Renal cortical epithelial cell (primary cell): ENCODE results near the gene AZI2. TPM values are rescaled to one million over a fixed set of nuclear protein-coding genes. Genes with fewer than 3 reads are reported as not detected.

ENCODE experiments used
- DNase-seq: peaks from one replicate; pipeline ENCODE4 v3.0.0-alpha.2; 2011; ENCODE audit warnings: low read depth
- total RNA-seq: library from RNA; depleted of rRNA; stranded (reverse); fragments of >200 nt; gene quantifications from 2 replicates; pipeline ENCODE4 v1.2.3, GENCODE V29; 2014

Gene AZI2, protein sequence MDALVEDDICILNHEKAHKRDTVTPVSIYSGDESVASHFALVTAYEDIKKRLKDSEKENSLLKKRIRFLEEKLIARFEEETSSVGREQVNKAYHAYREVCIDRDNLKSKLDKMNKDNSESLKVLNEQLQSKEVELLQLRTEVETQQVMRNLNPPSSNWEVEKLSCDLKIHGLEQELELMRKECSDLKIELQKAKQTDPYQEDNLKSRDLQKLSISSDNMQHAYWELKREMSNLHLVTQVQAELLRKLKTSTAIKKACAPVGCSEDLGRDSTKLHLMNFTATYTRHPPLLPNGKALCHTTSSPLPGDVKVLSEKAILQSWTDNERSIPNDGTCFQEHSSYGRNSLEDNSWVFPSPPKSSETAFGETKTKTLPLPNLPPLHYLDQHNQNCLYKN
- total RNA-seq = 41.0 and 114 TPM in 2 replicates

DNA sequence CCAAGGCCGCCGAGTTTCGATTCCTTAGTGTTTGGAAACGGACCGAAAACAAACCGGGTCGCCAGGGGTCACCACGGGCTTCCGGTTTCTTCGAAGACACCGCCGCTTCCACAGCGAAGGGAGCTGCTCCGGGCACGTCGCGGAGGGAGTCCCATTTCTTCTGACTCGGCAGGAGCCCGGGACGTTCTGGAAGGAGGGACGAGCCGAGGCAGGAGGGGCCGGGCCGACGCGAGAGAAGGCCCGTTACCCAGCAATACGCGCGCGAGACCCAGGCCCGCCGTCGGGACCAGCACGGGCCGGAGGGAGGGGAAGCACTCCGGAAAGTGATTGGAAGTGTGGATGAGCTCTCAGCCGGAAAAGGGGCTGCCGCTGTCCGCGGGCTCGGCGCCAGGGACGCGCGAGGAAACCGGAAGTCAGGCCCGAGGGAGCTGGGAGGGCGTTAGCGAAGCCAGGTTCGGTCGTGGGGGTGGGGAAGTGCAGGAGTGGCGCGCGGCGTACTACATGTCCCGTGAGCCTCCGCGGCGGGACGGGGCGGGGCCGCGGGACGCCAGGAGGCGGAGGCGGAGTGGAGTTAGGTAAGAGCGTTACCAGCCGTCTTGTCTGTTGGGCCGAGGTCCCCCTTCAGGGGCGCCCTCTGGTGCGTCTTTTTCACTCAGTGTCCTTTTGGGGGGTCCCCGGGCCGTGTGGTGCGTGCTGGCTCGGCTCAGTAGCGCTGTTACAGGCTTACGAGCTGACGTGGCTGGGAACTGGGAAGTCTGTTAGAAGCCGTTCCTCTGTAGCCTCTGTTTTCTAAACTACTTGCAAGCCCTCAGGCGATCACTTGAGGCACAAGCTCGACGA, at the start of gene AZI2, which contains the start of gene ZCWPW2:
TSS of gene AZI2 (minus strand) at position 196 of the 840 bp plus-strand sequence. CDS start 8,207 bp downstream, outside the sequence.
TSS of gene ZCWPW2 (plus strand) at position 93 of the 840 bp plus-strand sequence. CDS start 64,348 bp downstream, outside the sequence.
- peak; percentile 81 for DNase-seq

- DNase-seq = no peak
Observed at GRCh38 chr3:28388978-28389377, 40.4 kb upstream of the AZI2 start.

GRCh38 chr3:28386049-28386448, 37.4 kb upstream of the AZI2 start:
- no peak for DNase-seq

- peak; percentile 6 for DNase-seq
Observed at GRCh38 chr3:28376424-28376823, 27.8 kb upstream of the AZI2 start.

DNA sequence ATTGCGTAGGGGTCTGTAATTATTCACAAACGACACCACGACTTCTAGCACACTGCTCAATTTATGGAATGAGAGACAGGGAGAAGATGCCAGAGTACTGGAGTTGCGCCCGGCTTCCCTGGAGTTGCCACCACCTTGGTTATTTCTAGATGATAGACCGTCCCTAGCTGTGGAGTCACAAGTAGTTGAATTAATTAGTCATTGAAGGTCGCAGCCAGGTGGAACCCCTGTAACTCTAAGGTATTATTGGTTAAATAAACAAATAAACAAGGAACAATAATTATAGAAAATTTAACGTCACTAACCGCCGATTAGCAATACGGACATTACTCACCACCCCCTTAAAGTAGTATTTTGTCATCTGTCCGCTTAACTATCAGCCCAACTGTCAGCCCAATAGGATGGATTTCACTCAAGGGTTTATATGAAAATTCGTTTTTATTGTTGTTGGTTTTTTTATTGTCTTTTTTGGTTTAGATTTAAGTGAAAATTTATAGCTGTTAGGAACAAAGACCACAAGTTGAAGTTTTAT, 911 bp upstream of the AZI2 start:
- no peak for DNase-seq

GRCh38 chr3:28348265-28348628, 377 bp downstream of the AZI2 start:
- no peak for DNase-seq

DNA sequence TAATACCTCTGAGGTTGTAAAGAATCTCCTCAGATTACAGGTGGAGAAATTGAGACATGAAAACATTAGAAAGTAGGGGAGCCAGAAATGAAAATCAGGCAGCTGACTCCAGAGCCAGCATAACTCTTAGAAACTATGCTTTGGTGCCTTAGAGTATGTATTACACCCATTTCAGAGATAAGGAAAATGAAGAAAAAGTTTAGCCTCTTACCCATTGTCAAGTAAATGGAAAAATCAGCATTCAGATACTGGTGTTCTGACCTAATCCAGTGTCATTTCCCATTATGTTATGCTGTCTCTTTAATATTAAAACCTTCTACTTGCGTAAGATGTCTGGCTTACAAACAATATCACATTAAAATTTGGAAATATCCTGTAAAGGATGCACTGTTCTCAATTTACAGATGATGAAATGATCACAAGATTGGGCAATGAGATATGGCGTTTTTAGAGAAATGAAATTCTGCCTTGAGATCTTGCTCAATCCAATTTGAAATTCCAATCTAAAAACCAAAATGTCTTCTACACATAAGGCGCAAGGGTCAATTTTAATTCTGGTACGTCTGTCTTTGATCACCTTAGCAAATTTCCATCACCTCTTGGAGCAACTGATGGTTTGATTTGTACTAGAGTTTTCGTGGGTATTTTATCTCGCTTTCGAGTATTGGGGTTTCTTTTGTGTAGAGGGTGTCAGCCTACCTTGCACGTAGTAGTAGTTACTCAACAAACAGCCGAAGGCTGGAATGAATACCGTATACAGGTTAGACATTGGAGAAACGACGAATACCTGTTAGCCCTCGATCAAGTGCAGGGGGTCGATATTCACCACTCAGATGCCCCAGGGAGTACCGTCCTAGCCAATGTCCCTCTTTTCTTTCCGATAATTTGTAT, 1.0 kb downstream of the AZI2 start:
- no peak for DNase-seq

- DNase-seq = no peak
Observed at GRCh38 chr3:28345690-28346089, 2.9 kb downstream of the AZI2 start.

- DNase-seq = no peak
Observed at GRCh38 chr3:28343144-28343543, 5.5 kb downstream of the AZI2 start.

DNA sequence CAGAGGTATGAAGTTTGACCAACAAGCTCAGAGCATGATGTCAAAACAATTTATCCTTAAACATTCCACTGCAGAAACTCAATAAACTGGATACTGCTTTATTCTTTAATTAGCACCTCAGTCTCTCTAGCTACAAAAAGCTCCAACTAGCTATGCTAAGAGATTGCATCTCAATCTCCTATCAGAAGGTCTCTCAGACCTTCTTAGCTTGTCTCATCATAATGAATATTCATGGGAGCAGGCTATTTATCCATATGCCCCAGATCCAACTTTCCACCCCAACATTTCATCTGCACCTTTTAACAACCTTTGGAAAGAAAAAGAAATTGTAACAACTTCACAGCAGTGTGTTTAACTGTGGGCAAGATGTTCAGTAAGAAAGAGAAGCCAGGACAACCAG, 11.4 kb downstream of the AZI2 start:
- DNase-seq = no peak

- no peak for DNase-seq
Observed at GRCh38 chr3:28335246-28335645, 13.4 kb downstream of the AZI2 start.

DNA sequence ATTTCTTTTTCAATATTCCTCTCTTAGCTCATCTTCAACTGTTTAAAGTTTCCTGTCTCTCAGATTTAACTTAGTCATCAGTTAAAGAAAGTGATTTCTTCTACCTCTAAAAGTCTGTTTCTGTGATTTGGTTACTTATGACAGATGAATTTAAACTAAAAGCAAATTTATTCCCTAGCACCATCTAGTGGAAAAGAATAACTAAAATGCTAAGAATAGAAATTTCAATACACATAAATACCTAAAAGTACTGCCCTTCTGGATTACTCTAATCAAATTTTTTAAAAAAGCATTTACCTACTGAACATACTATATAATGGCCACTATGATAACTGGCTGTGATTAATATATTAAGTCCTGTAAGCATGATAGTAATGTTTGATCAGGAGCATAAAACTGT, 14.1 kb downstream of the AZI2 start:
- DNase-seq = peak; percentile 18

- DNase-seq = peak; percentile 43
Observed at GRCh38 chr3:28328188-28329151, 20.2 kb downstream of the AZI2 start.

GRCh38 chr3:28326458-28326926, 22.1 kb downstream of the AZI2 start:
- peak; percentile 38 for DNase-seq

- peak; percentile 57 for DNase-seq
Observed at GRCh38 chr3:28322464-28322863, 26.2 kb downstream of the AZI2 start.

- DNase-seq = no peak
Observed at GRCh38 chr3:28320981-28321380, 27.6 kb downstream of the AZI2 start.

DNA sequence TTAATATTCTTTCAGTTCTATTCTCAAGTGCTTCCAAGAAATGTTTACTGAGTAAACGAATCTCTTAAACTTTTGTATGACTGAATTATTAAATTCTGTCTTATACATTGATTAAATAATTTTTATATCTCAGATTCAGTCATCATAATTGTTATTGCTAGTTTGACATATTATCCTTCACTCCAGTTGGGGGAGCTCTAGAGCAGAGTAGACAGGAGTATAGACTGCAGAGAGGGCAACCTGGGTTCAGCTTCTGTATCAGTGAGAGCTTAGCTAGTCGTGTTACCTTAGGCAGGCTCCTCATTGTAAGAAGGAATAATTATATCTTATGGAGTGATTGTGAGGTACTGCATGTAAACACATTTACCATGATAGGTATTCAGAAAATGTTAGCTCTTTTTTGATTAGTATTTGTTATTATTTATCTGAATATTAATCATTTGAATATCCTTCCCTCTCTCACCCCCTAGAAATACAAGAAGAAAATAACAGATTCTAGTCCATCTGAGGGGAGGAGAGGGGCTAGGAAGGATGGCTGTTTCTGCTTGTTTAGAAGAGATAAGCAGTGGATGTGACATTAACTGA, 31.1 kb downstream of the AZI2 start:
- DNase-seq = peak; percentile 37

DNA sequence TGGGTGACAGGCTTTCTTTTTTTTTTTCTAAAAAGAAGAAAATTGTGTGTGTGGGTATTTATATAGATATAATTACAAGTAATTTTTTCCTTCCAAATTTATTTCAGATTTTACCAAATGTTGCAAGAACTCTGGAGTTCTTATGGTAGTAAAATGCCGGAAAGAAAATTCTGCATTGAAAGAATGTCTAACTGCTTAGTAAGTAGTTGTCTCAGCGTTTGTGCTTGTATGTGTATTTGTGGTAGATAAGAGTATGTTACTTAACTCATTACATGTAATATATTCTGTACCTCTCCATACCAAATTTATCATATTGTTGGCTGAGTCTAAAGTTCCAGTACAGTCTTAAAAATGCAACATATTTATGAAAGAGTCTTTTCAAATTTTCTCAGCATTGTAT, 32.4 kb downstream of the AZI2 start:
- no peak for DNase-seq

DNA sequence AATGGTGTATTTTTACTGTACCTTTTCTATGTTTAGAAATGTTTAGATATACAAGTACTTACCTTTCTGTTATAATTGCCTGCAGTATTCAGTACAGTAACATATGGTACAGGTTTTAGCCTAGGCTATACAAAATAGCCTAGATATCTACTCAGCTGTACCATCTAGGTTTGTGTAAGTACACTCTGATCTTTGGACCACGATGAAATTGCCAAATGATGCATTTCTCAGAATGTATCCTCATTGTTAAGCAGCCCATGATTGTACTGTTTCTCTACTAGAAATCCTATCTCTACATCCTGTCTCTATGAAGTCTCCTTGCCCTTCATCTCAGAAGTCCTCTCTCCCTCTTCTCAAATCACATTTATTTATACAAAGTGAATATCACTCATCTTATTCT, 32.9 kb downstream of the AZI2 start:
- DNase-seq = no peak

- no peak for DNase-seq
Observed at GRCh38 chr3:28308196-28308595, 40.4 kb downstream of the AZI2 start.
